Osteocyte (in vitro differentiated cells): ENCODE results near the gene TEX29. TPM values are rescaled to one million over a fixed set of nuclear protein-coding genes. Genes with fewer than 3 reads are reported as not detected.

Source experiments
- DNase-seq: peaks from one replicate; pipeline ENCODE4 v3.0.0; 2021; ENCODE audit warnings: mixed read lengths; ENCODE audit not compliant: unreplicated experiment; ENCODE audit errors: extremely low spot score
- H3K27ac Mint-ChIP-seq: one replicate; pipeline ENCODE4 v1.8.0; 2021; ENCODE audit warnings: mild to moderate bottlenecking, mixed read lengths; ENCODE audit not compliant: unreplicated experiment
- H3K27me3 Mint-ChIP-seq: one replicate; pipeline ENCODE4 v1.8.0; 2021; ENCODE audit warnings: mixed read lengths; ENCODE audit not compliant: unreplicated experiment
- H3K36me3 Mint-ChIP-seq: one replicate; pipeline ENCODE4 v1.8.0; 2021; ENCODE audit warnings: mixed read lengths; ENCODE audit not compliant: unreplicated experiment
- H3K4me1 Mint-ChIP-seq: one replicate; pipeline ENCODE4 v1.8.0; 2021; ENCODE audit warnings: mixed read lengths; ENCODE audit not compliant: unreplicated experiment
- H3K4me3 Mint-ChIP-seq: one replicate; pipeline ENCODE4 v1.8.0; 2021; ENCODE audit warnings: mild to moderate bottlenecking, moderate library complexity, mixed read lengths; ENCODE audit not compliant: unreplicated experiment
- H3K9me3 Mint-ChIP-seq: one replicate; pipeline ENCODE4 v1.8.0; 2021; ENCODE audit warnings: mixed read lengths; ENCODE audit not compliant: unreplicated experiment
- total RNA-seq: library from RNA; stranded (reverse); gene quantifications from 2 replicates; pipeline ENCODE4 v1.2.1, GENCODE V29; 2021
- TF ChIP-seq, protein P1 (sequence below): fragments of 200-600 bp; sonication (generic); IDR thresholded peaks from 2 replicates; pipeline ENCODE4 v1.5.0; 2021; ENCODE audit warnings: antibody characterized with exemption, mild to moderate bottlenecking, moderate library complexity

TEX29 gene
- total RNA-seq, 1 donor from 2014 or later = 1.9 TPM

DNA sequence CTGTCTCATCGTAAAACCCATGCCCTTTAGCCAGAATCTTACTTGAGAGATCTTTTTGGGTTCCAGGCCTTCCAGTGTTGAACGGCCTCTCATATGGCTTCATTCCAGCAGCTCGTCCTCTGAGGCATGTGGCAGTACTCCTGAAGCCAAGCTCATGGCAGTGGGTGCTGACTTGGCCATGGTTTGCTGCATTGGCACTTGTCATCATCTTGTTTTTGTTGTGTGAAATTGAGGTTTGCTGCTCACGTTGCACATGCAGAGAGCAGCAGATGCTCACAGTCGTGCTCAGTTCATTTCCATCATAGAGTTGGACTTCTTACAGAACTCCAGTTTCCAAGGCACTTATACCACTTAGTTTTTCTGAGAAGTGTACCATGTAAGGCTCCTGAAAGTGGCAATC lies 14.9 kb downstream of the TEX29 start:
- TF ChIP-seq, protein P1, sequence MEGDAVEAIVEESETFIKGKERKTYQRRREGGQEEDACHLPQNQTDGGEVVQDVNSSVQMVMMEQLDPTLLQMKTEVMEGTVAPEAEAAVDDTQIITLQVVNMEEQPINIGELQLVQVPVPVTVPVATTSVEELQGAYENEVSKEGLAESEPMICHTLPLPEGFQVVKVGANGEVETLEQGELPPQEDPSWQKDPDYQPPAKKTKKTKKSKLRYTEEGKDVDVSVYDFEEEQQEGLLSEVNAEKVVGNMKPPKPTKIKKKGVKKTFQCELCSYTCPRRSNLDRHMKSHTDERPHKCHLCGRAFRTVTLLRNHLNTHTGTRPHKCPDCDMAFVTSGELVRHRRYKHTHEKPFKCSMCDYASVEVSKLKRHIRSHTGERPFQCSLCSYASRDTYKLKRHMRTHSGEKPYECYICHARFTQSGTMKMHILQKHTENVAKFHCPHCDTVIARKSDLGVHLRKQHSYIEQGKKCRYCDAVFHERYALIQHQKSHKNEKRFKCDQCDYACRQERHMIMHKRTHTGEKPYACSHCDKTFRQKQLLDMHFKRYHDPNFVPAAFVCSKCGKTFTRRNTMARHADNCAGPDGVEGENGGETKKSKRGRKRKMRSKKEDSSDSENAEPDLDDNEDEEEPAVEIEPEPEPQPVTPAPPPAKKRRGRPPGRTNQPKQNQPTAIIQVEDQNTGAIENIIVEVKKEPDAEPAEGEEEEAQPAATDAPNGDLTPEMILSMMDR = no peak
- DNase-seq = peak; percentile 44
- no peak overlapping the region for H3K27ac Mint-ChIP-seq

DNA sequence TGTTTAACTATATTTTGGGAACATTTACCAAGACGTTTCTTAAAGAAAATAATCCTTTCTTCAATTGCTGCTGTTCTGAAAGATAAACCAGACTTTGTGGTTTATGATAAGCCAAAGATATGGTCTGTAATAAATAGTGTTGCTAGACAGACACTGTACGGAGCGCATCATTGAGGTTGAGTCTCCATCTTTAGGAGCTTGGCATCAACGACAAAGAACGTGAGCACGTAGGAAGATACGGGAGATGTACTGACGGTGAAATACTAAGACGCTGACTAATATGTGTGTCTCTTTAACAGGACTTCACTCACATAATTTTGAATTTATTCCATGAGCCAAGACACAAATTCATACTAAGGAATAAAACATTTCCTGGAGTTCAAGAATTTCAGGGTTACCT lies 16.2 kb downstream of the TEX29 start:
- TF ChIP-seq, protein P1 = no peak
- H3K4me1 Mint-ChIP-seq = peaks cover 7% of the 10 kb centered on the region
- H3K4me3 Mint-ChIP-seq = no peak overlapping the region
- no peak overlapping the region for H3K27ac Mint-ChIP-seq
- peaks cover 38% of the 10 kb centered on the region for H3K36me3 Mint-ChIP-seq
- no peaks in the 10 kb centered on the region for H3K27me3 Mint-ChIP-seq
- DNase-seq = no peak
- H3K9me3 Mint-ChIP-seq = peaks cover 9% of the 10 kb centered on the region

More for the DNA sequence above, 14.9 kb downstream of the TEX29 start:
- peaks cover 7% of the 10 kb centered on the region for H3K4me1 Mint-ChIP-seq
- no peak overlapping the region for H3K4me3 Mint-ChIP-seq
- peaks cover 39% of the 10 kb centered on the region for H3K36me3 Mint-ChIP-seq
- no peaks in the 10 kb centered on the region for H3K27me3 Mint-ChIP-seq
- H3K9me3 Mint-ChIP-seq = peaks cover 9% of the 10 kb centered on the region

DNA sequence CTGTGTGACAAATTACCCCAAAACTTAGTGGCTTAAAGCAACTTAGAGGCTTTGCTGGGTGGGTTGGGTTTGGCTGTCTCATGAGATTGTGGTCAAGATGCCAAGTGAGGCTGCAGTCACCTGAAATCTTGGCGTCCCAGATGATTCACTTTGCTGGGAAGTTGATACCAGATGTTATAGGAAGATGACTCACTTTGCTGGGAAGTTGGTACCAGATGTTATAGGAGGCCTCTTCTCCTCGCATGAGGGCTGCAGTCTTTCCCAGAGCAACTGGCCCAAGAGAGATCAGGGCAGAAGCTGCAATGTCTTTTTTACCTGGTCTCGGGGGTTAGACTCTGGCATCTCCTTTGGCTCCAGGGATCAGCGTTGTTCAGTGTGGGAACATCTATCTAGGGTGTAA lies 16.8 kb downstream of the TEX29 start:
- peaks cover 9% of the 10 kb centered on the region for H3K9me3 Mint-ChIP-seq
- peaks cover 38% of the 10 kb centered on the region for H3K36me3 Mint-ChIP-seq
- no peak overlapping the region for H3K27ac Mint-ChIP-seq
- peaks cover 7% of the 10 kb centered on the region for H3K4me1 Mint-ChIP-seq
- TF ChIP-seq, protein P1 = no peak
- DNase-seq = peak; percentile 30
- no peaks in the 10 kb centered on the region for H3K27me3 Mint-ChIP-seq
- no peak overlapping the region for H3K4me3 Mint-ChIP-seq

DNA sequence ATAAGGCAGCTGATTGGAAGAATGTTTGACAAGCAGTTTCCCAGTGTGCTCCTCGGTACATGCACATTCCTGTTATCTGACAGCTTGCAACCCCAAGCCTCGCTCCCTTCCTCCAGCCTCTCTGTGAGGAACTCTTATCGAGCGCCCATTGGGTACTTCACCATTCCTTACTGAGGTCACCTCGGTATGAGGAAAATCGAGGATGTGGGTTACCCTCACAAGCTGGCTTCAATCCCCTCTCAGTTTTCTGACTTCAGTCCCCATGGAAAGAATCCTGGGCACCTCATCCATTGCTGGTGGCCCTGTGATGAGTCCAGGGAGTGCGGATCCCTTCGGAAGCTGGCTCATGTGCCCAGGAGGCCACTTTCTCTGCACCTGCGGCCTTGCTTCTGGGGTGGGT lies 17.3 kb downstream of the TEX29 start:
- peaks cover 7% of the 10 kb centered on the region for H3K4me1 Mint-ChIP-seq
- no peaks in the 10 kb centered on the region for H3K27me3 Mint-ChIP-seq
- H3K4me3 Mint-ChIP-seq = no peak overlapping the region
- H3K36me3 Mint-ChIP-seq = peaks cover 36% of the 10 kb centered on the region
- H3K27ac Mint-ChIP-seq = no peak overlapping the region
- TF ChIP-seq, protein P1 = no peak
- peaks cover 7% of the 10 kb centered on the region for H3K9me3 Mint-ChIP-seq
- peak; percentile 63 for DNase-seq

DNA sequence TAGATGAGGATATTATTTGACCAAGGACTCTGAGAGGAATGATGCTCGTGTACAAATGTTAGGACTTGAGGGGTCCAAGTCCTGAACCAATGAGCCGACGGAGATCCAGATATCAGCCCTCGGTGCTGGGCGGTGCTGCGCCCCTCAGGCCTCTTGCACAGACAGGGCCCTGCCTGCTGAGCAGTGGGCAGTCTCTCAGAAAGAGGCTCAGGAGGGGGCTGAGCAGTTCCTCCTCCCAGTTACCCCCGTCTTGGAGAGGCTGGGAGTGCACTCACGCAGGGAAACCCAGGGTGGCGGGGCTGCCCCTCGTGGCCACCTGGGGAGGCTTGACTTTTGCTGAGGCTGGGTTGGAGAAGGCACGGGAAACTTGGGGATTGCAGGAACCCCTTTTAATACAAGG lies 18.4 kb downstream of the TEX29 start:
- H3K27me3 Mint-ChIP-seq = no peaks in the 10 kb centered on the region
- H3K27ac Mint-ChIP-seq = no peak overlapping the region
- DNase-seq = peak; percentile 68
- H3K4me3 Mint-ChIP-seq = no peak overlapping the region
- TF ChIP-seq, protein P1 = no peak
- H3K4me1 Mint-ChIP-seq = peaks cover 7% of the 10 kb centered on the region
- H3K36me3 Mint-ChIP-seq = peaks cover 37% of the 10 kb centered on the region
- H3K9me3 Mint-ChIP-seq = no peaks in the 10 kb centered on the region
